GM18498 (cell line): ENCODE measurements around the gene BCL2L1.

Source experiments
- ATAC-seq: cut with Tn5 transposase; IDR thresholded peaks from one replicate; pipeline ENCODE4 v1.9.1; 2021; ENCODE audit warnings: mild to moderate bottlenecking, moderate library complexity; ENCODE audit not compliant: unreplicated experiment

The BCL2L1 gene

GRCh38 chr20:31615416-31615815 is 107.3 kb downstream of the BCL2L1 start:
- no peak for ATAC-seq
